Activated naive CD8-positive, alpha-beta T cell treated with anti-CD3 and anti-CD28 coated beads, Interleukin-2, amount 50 U/mL, for 24 hours (primary cell): ENCODE measurements around the gene WWOX.

Source experiments
- ATAC-seq: fragments of 150-1000 bp; cut with Tn5 transposase; one replicate; pipeline ENCODE4 v1.10.0; 2021
- DNase-seq: peaks from one replicate; pipeline ENCODE4 v3.0.0; 2021
- H3K27ac Mint-ChIP-seq: one replicate; pipeline ENCODE4 v1.8.0; 2021; ENCODE audit warnings: mild to moderate bottlenecking, mixed read lengths
- H3K27me3 Mint-ChIP-seq: one replicate; pipeline ENCODE4 v1.8.0; 2021; ENCODE audit warnings: mixed read lengths
- H3K36me3 Mint-ChIP-seq: one replicate; pipeline ENCODE4 v1.8.0; 2021; ENCODE audit warnings: low read depth, mixed read lengths
- H3K4me1 Mint-ChIP-seq: one replicate; pipeline ENCODE4 v1.8.0; 2021; ENCODE audit warnings: mixed read lengths
- H3K4me3 Mint-ChIP-seq: one replicate; pipeline ENCODE4 v1.8.0; 2021; ENCODE audit warnings: mild to moderate bottlenecking, moderate library complexity, mixed read lengths
- H3K9me3 Mint-ChIP-seq: one replicate; pipeline ENCODE4 v1.8.0; 2021; ENCODE audit warnings: mixed read lengths

WWOX gene

GRCh38 chr16:78695391-78695790, 595.9 kb downstream of the WWOX start:
- no peak for DNase-seq
- Mint-ChIP-seq H3K9me3 (no peaks in the 10 kb centered on the region), H3K27ac (no peak overlapping the region), H3K4me3 (no peak overlapping the region), H3K27me3 (no peaks in the 10 kb centered on the region), H3K36me3 (no peaks in the 10 kb centered on the region), H3K4me1 (no peaks in the 10 kb centered on the region)
- ATAC-seq: no peak

- DNase-seq (no peak), ATAC-seq (no peak)
- H3K4me1 Mint-ChIP-seq: no peaks in the 10 kb centered on the region
- H3K36me3 Mint-ChIP-seq: no peaks in the 10 kb centered on the region
- H3K9me3 Mint-ChIP-seq: no peaks in the 10 kb centered on the region
- no peak overlapping the region for H3K4me3 Mint-ChIP-seq
- no peaks in the 10 kb centered on the region for H3K27me3 Mint-ChIP-seq
- H3K27ac Mint-ChIP-seq: no peak overlapping the region
Observed at GRCh38 chr16:78696797-78697196, 597.3 kb downstream of the WWOX start.

- Mint-ChIP-seq H3K9me3 (no peaks in the 10 kb centered on the region), H3K4me1 (no peaks in the 10 kb centered on the region), H3K27ac (no peak overlapping the region), H3K27me3 (no peaks in the 10 kb centered on the region), H3K4me3 (no peak overlapping the region), H3K36me3 (no peaks in the 10 kb centered on the region)
- ATAC-seq: no peak
- no peak for DNase-seq
Observed at GRCh38 chr16:78697426-78697825, 598.0 kb downstream of the WWOX start.

- H3K27me3 Mint-ChIP-seq: no peaks in the 10 kb centered on the region
- peaks cover 4% of the 10 kb centered on the region for H3K9me3 Mint-ChIP-seq
- peaks cover 8% of the 10 kb centered on the region for H3K4me1 Mint-ChIP-seq
- no peak overlapping the region for H3K4me3 Mint-ChIP-seq
- peaks cover 1% of the 10 kb centered on the region for H3K36me3 Mint-ChIP-seq
- DNase-seq (no peak), ATAC-seq (no peak)
- H3K27ac Mint-ChIP-seq: no peak overlapping the region
Observed at GRCh38 chr16:78703936-78704335, 604.5 kb downstream of the WWOX start.

GRCh38 chr16:78704416-78704815, 605.0 kb downstream of the WWOX start:
- H3K27ac Mint-ChIP-seq: no peak overlapping the region
- no peak overlapping the region for H3K4me3 Mint-ChIP-seq
- peaks cover 1% of the 10 kb centered on the region for H3K36me3 Mint-ChIP-seq
- H3K9me3 Mint-ChIP-seq: peaks cover 4% of the 10 kb centered on the region
- DNase-seq (no peak), ATAC-seq (no peak)
- H3K4me1 Mint-ChIP-seq: peaks cover 8% of the 10 kb centered on the region
- no peaks in the 10 kb centered on the region for H3K27me3 Mint-ChIP-seq

- ATAC-seq: peak; percentile 80
- Mint-ChIP-seq H3K27ac (no peak overlapping the region), H3K4me1 (peaks cover 8% of the 10 kb centered on the region), H3K4me3 (no peak overlapping the region), H3K27me3 (no peaks in the 10 kb centered on the region), H3K9me3 (peaks cover 4% of the 10 kb centered on the region), H3K36me3 (peaks cover 1% of the 10 kb centered on the region)
- DNase-seq: no peak
Observed at GRCh38 chr16:78705694-78706093, 606.2 kb downstream of the WWOX start.

GRCh38 chr16:78706637-78707036, 607.2 kb downstream of the WWOX start:
- Mint-ChIP-seq H3K27ac (no peak overlapping the region), H3K4me1 (peaks cover 8% of the 10 kb centered on the region), H3K27me3 (no peaks in the 10 kb centered on the region), H3K9me3 (peaks cover 4% of the 10 kb centered on the region), H3K4me3 (no peak overlapping the region), H3K36me3 (peaks cover 1% of the 10 kb centered on the region)
- ATAC-seq: no peak
- no peak for DNase-seq

GRCh38 chr16:78709137-78709884, 609.9 kb downstream of the WWOX start:
- no peak overlapping the region for H3K27ac Mint-ChIP-seq
- H3K4me1 Mint-ChIP-seq: peaks cover 8% of the 10 kb centered on the region
- no peaks in the 10 kb centered on the region for H3K27me3 Mint-ChIP-seq
- ATAC-seq (no peak), DNase-seq (no peak)
- H3K36me3 Mint-ChIP-seq: peaks cover 1% of the 10 kb centered on the region
- H3K9me3 Mint-ChIP-seq: peaks cover 4% of the 10 kb centered on the region
- no peak overlapping the region for H3K4me3 Mint-ChIP-seq

- Mint-ChIP-seq H3K27ac (no peak overlapping the region), H3K9me3 (no peaks in the 10 kb centered on the region), H3K36me3 (no peaks in the 10 kb centered on the region), H3K4me3 (no peak overlapping the region), H3K27me3 (no peaks in the 10 kb centered on the region), H3K4me1 (no peaks in the 10 kb centered on the region)
- ATAC-seq: no peak
- no peak for DNase-seq
Observed at GRCh38 chr16:78715106-78715505, 615.7 kb downstream of the WWOX start.

GRCh38 chr16:78715673-78716072, 616.2 kb downstream of the WWOX start:
- Mint-ChIP-seq H3K27ac (no peak overlapping the region), H3K27me3 (no peaks in the 10 kb centered on the region), H3K4me1 (no peaks in the 10 kb centered on the region), H3K36me3 (no peaks in the 10 kb centered on the region), H3K9me3 (no peaks in the 10 kb centered on the region), H3K4me3 (no peak overlapping the region)
- DNase-seq (no peak), ATAC-seq (no peak)

GRCh38 chr16:78718141-78718540, 618.7 kb downstream of the WWOX start:
- H3K4me1 Mint-ChIP-seq: no peaks in the 10 kb centered on the region
- ATAC-seq: no peak
- no peaks in the 10 kb centered on the region for H3K27me3 Mint-ChIP-seq
- no peak overlapping the region for H3K4me3 Mint-ChIP-seq
- H3K27ac Mint-ChIP-seq: no peak overlapping the region
- H3K36me3 Mint-ChIP-seq: no peaks in the 10 kb centered on the region
- DNase-seq: no peak
- no peaks in the 10 kb centered on the region for H3K9me3 Mint-ChIP-seq

- Mint-ChIP-seq H3K9me3 (no peaks in the 10 kb centered on the region), H3K4me1 (no peaks in the 10 kb centered on the region), H3K4me3 (no peak overlapping the region), H3K27me3 (no peaks in the 10 kb centered on the region), H3K36me3 (no peaks in the 10 kb centered on the region), H3K27ac (no peak overlapping the region)
- no peak for ATAC-seq
- DNase-seq: no peak
Observed at GRCh38 chr16:78720416-78720815, 621.0 kb downstream of the WWOX start.

- H3K27ac Mint-ChIP-seq: no peak overlapping the region
- DNase-seq (no peak), ATAC-seq (no peak)
- no peaks in the 10 kb centered on the region for H3K36me3 Mint-ChIP-seq
- no peaks in the 10 kb centered on the region for H3K4me1 Mint-ChIP-seq
- no peaks in the 10 kb centered on the region for H3K27me3 Mint-ChIP-seq
- no peaks in the 10 kb centered on the region for H3K9me3 Mint-ChIP-seq
- H3K4me3 Mint-ChIP-seq: no peak overlapping the region
Observed at GRCh38 chr16:78727536-78727935, 628.1 kb downstream of the WWOX start.

GRCh38 chr16:78729687-78730086, 630.2 kb downstream of the WWOX start:
- Mint-ChIP-seq H3K4me3 (no peak overlapping the region), H3K36me3 (no peaks in the 10 kb centered on the region), H3K9me3 (no peaks in the 10 kb centered on the region), H3K27ac (no peak overlapping the region), H3K27me3 (no peaks in the 10 kb centered on the region), H3K4me1 (no peaks in the 10 kb centered on the region)
- ATAC-seq (no peak), DNase-seq (no peak)

GRCh38 chr16:78731785-78732184, 632.3 kb downstream of the WWOX start:
- H3K27ac Mint-ChIP-seq: no peak overlapping the region
- H3K27me3 Mint-ChIP-seq: no peaks in the 10 kb centered on the region
- peaks cover 2% of the 10 kb centered on the region for H3K4me1 Mint-ChIP-seq
- no peak overlapping the region for H3K4me3 Mint-ChIP-seq
- ATAC-seq (no peak), DNase-seq (no peak)
- H3K36me3 Mint-ChIP-seq: no peaks in the 10 kb centered on the region
- H3K9me3 Mint-ChIP-seq: no peaks in the 10 kb centered on the region

GRCh38 chr16:78732696-78733095, 633.2 kb downstream of the WWOX start:
- ATAC-seq (no peak), DNase-seq (no peak)
- Mint-ChIP-seq H3K9me3 (no peaks in the 10 kb centered on the region), H3K4me1 (peaks cover 2% of the 10 kb centered on the region), H3K27me3 (no peaks in the 10 kb centered on the region), H3K27ac (no peak overlapping the region), H3K4me3 (no peak overlapping the region), H3K36me3 (no peaks in the 10 kb centered on the region)
